ENCODE results near the gene MRPL12. TPM values are rescaled to one million over a fixed set of nuclear protein-coding genes. Genes with fewer than 3 reads are reported as not detected.

MRPL12 gene
- total and polyA plus RNA-seq, 9 of the 15 experiments (the other 6 are each of a cell fraction or from before 2014, with no cell fraction given), result 0.94 to 338 (median 100) TPM

GRCh38 chr17:81695211-81695610 is 8.0 kb upstream of the MRPL12 start:
- in situ Hi-C loops (cut with MboI) (no loop called here), intact Hi-C loops (cut with micrococcal nuclease) (no loop called here)
- CTCF ChIA-PET (ENCODE audit: low intra/inter-chr PET ratio), result no interaction called here
- no peaks in the 10 kb centered on the region for H3K9me3 ChIP-seq (replicated peaks; ENCODE audit: control insufficient read depth, insufficient read depth, low read depth, low read length)
- ATAC-seq (no peak), FAIRE-seq (no peak), DNase-seq (ENCODE audit: extremely low read depth in 1 of 4, low spot score in 3 of 4) (no peak)
- BruUV-seq (replicated peaks), result no TSS peak
- no peaks in the 10 kb centered on the region for H3K27me3 ChIP-seq (ENCODE audit: control insufficient read depth in 2 of 2, insufficient read depth in 2 of 2, low read length in 2 of 2)
- whole genome bisulfite sequencing (ENCODE audit: insufficient coverage, low coverage, missing lambda C conversion rate), result 93% methylated on average over 5 of the region's 6 CpGs
- TF ChIP-seq NFIX (CRISPR knock-in tag; IDR thresholded peaks at IDR 0.05; ENCODE audit: low read depth), result no peak
- peak; percentile 10; the same call in 1 of the 2 replicates for TF ChIP-seq RBFOX2 (IDR thresholded peaks at IDR 0.05; ENCODE audit: low read depth, low read length)
- TF ChIP-seq ESRRB (CRISPR knock-in tag; IDR thresholded peaks at IDR 0.05; ENCODE audit: borderline replicate concordance), result no peak
- no peak for TF ChIP-seq ATF6 (CRISPR knock-in tag; IDR thresholded peaks at IDR 0.05)
- TF ChIP-seq CBX1 (IDR thresholded peaks at IDR 0.05; ENCODE audit: low read depth), result no peak
- H3K36me3 ChIP-seq (ENCODE audit: control insufficient read depth, insufficient read depth, low read length), result peaks cover 96% of the 10 kb centered on the region
- H3K27ac ChIP-seq (ENCODE audit: extremely low read depth, low read depth, low read length), result no peak overlapping the region
- peaks cover 4% of the 10 kb centered on the region for H3K79me2 ChIP-seq (ENCODE audit: control insufficient read depth, insufficient read depth, low read length)
- H2AFZ ChIP-seq (ENCODE audit: low read depth, low read length), result no peak overlapping the region
- 0 out of 2 replicates have a peak, but pooled peaks cover 5% of the 10 kb centered on the region for H4K20me1 ChIP-seq (replicated peaks; ENCODE audit: control insufficient read depth, insufficient read depth, low read length)
- H3K9ac ChIP-seq (ENCODE audit: insufficient read depth in 1 of 2, low read depth in 2 of 2, low read length in 2 of 2), result no peak overlapping the region
- H3K4me2 ChIP-seq (ENCODE audit: insufficient read depth, low read length), result no peak overlapping the region
- H3K9me1 ChIP-seq (ENCODE audit: control insufficient read depth, insufficient read depth, low read length), result no peaks in the 10 kb centered on the region
- peaks cover 0 to 41% of the 10 kb centered on the region in 2 experiments; a peak in 2 of 5 replicates for H3K4me1 ChIP-seq (replicated peaks in 1 of 2; ENCODE audit: control insufficient read depth in 2 of 2, insufficient read depth in 2 of 2, low read length in 2 of 2)
- H3K4me3 ChIP-seq, result no peak overlapping the region
- POLR2A ChIA-PET, result interaction anchor here (0.5 to 2.4 kb wide), 5 partner anchors 11 to 191 kb away, joined by 3 to 24 read pairs (median 3); partner anchors contain the start of genes ARL16 and HGS
